WTC11 (cell line): ENCODE results near the gene C3orf18. TPM values are rescaled to one million over a fixed set of nuclear protein-coding genes. Genes with fewer than 3 reads are reported as not detected.

ENCODE experiments used
- ATAC-seq: fragments of 200-7000 bp; cut with Tn5 transposase; 2 replicates; pipeline ENCODE4 v1.10.0; 2021; ENCODE audit warnings: mild to moderate bottlenecking, moderate library complexity
- CTCF ChIA-PET: fragments of 300-600 bp; sonication (Branson Sonifier 250); formaldehyde crosslinking; loops from one replicate; lab custom pipeline; 2021; ENCODE audit warnings: antibody characterized with exemption; lab: Charles Lee
- POLR2A ChIA-PET: fragments of 350-600 bp; sonication (Branson Sonifier 250); formaldehyde crosslinking; loops from one replicate; lab custom pipeline; 2021; ENCODE audit warnings: antibody characterized with exemption; lab: Charles Lee
- DNase-seq: peaks from one replicate; pipeline ENCODE4 v3.0.0; 2021; ENCODE audit warnings: low spot score
- H3K27ac Mint-ChIP-seq: 2 replicates; pipeline ENCODE4 v1.8.0; 2021; ENCODE audit warnings: mixed read lengths
- H3K27me3 Mint-ChIP-seq: 2 replicates; pipeline ENCODE4 v1.8.0; 2021; ENCODE audit warnings: low read depth, mild to moderate bottlenecking, moderate library complexity, mixed read lengths
- H3K36me3 Mint-ChIP-seq: 2 replicates; pipeline ENCODE4 v1.8.0; 2021; ENCODE audit warnings: mixed read lengths
- H3K4me1 Mint-ChIP-seq: 2 replicates; pipeline ENCODE4 v1.8.0; 2022; ENCODE audit warnings: mixed read lengths
- H3K4me3 Mint-ChIP-seq: 2 replicates; pipeline ENCODE4 v1.8.0; 2021; ENCODE audit warnings: mild to moderate bottlenecking, moderate library complexity, mixed read lengths
- H3K9me3 Mint-ChIP-seq: 2 replicates; pipeline ENCODE4 v1.8.0; 2021; ENCODE audit warnings: mixed read lengths
- ETV6 ChIP-seq: sonication (generic); formaldehyde crosslinking; IDR thresholded peaks from 2 replicates; pipeline ENCODE4 v1.8.1; 2022; ENCODE audit warnings: mild to moderate bottlenecking, missing genetic modification reagents
- FOXJ3 ChIP-seq: sonication (generic); formaldehyde crosslinking; IDR thresholded peaks from 2 replicates; pipeline ENCODE4 v1.9.0; 2021; ENCODE audit warnings: missing genetic modification reagents, mild to moderate bottlenecking, borderline replicate concordance
- GABPB1 ChIP-seq: sonication (generic); formaldehyde crosslinking; IDR thresholded peaks from 2 replicates; pipeline ENCODE4 v1.8.1; 2023; ENCODE audit warnings: mild to moderate bottlenecking, missing genetic modification reagents
- GRHL2 ChIP-seq: fragments of 250-450 bp; sonication (Bioruptor Pico); IDR thresholded peaks from 2 replicates; pipeline ENCODE4 v1.8.0; 2022; ENCODE audit warnings: mild to moderate bottlenecking, moderate library complexity; ENCODE audit not compliant: insufficient replicate concordance, severe bottlenecking
- GTF2I ChIP-seq: fragments of 250-450 bp; sonication (Bioruptor Pico); conservative IDR thresholded peaks from 2 replicates; pipeline ENCODE4 v1.4.0; 2021; ENCODE audit warnings: mild to moderate bottlenecking
- JAZF1 ChIP-seq: fragments of 250-450 bp; sonication (Bioruptor Pico); IDR thresholded peaks from 2 replicates; pipeline ENCODE4 v1.9.0; 2021; ENCODE audit warnings: moderate library complexity, mild to moderate bottlenecking, inconsistent platforms
- MYBL2 ChIP-seq: sonication (generic); formaldehyde crosslinking; IDR thresholded peaks from 2 replicates; pipeline ENCODE4 v1.8.1; 2023; ENCODE audit warnings: mild to moderate bottlenecking, moderate library complexity, missing genetic modification reagents
- OVOL2 ChIP-seq: fragments of 250-450 bp; sonication (Bioruptor Pico); IDR thresholded peaks from 2 replicates; pipeline ENCODE4 v1.9.0; 2021; ENCODE audit warnings: mild to moderate bottlenecking, borderline replicate concordance
- SMAD4 ChIP-seq: sonication (generic); formaldehyde crosslinking; IDR thresholded peaks from 2 replicates; pipeline ENCODE4 v1.8.0; 2022; ENCODE audit warnings: mild to moderate bottlenecking, missing genetic modification reagents
- SP1 ChIP-seq: sonication (generic); formaldehyde crosslinking; conservative IDR thresholded peaks from 2 replicates; pipeline ENCODE4 v1.8.1; 2022; ENCODE audit warnings: missing genetic modification reagents
- TEAD1 ChIP-seq: sonication (generic); formaldehyde crosslinking; IDR thresholded peaks from 2 replicates; pipeline ENCODE4 v1.8.0; 2022; ENCODE audit warnings: mild to moderate bottlenecking, missing genetic modification reagents
- TEAD4 ChIP-seq: sonication (generic); formaldehyde crosslinking; IDR thresholded peaks from 2 replicates; pipeline ENCODE4 v1.8.0; 2022; ENCODE audit warnings: mild to moderate bottlenecking, missing genetic modification reagents
- ZNF138 ChIP-seq: sonication (generic); formaldehyde crosslinking; conservative IDR thresholded peaks from 2 replicates; pipeline ENCODE4 v1.8.1; 2022; ENCODE audit warnings: mild to moderate bottlenecking, moderate library complexity, missing genetic modification reagents
- ZNF416 ChIP-seq: fragments of 250-450 bp; sonication (Bioruptor Pico); IDR thresholded peaks from 2 replicates; pipeline ENCODE4 v1.9.0; 2021; ENCODE audit warnings: mild to moderate bottlenecking, inconsistent platforms
- ZNF423 ChIP-seq: fragments of 250-450 bp; sonication (Bioruptor Pico); IDR thresholded peaks from 2 replicates; pipeline ENCODE4 v2.1.2; 2022; ENCODE audit warnings: mild to moderate bottlenecking, moderate library complexity
- total RNA-seq: library from RNA; stranded (reverse); gene quantifications from 3 replicates; pipeline ENCODE4 v1.2.3, GENCODE V29; 2021
- TF ChIP-seq, protein P1 (sequence below): sonication (generic); formaldehyde crosslinking; IDR thresholded peaks from 2 replicates; pipeline ENCODE4 v1.8.1; 2023; ENCODE audit warnings: mild to moderate bottlenecking, missing genetic modification reagents
- TF ChIP-seq, protein P2 (sequence below): sonication (generic); formaldehyde crosslinking; IDR thresholded peaks from 2 replicates; pipeline ENCODE4 v1.8.1; 2023; ENCODE audit warnings: mild to moderate bottlenecking, missing genetic modification reagents
- TF ChIP-seq, protein P3 (sequence below): sonication (generic); formaldehyde crosslinking; IDR thresholded peaks from 2 replicates; pipeline ENCODE4 v1.8.1; 2023; ENCODE audit warnings: mild to moderate bottlenecking, missing genetic modification reagents, moderate library complexity
- TF ChIP-seq, protein P4 (sequence below): fragments of 200-600 bp; IDR thresholded peaks from 2 replicates; pipeline ENCODE4 v1.8.0; 2022; ENCODE audit warnings: antibody characterized with exemption

C3orf18 gene
- total RNA-seq, 1 experiment from 2014 or later = 12.1 TPM

DNA sequence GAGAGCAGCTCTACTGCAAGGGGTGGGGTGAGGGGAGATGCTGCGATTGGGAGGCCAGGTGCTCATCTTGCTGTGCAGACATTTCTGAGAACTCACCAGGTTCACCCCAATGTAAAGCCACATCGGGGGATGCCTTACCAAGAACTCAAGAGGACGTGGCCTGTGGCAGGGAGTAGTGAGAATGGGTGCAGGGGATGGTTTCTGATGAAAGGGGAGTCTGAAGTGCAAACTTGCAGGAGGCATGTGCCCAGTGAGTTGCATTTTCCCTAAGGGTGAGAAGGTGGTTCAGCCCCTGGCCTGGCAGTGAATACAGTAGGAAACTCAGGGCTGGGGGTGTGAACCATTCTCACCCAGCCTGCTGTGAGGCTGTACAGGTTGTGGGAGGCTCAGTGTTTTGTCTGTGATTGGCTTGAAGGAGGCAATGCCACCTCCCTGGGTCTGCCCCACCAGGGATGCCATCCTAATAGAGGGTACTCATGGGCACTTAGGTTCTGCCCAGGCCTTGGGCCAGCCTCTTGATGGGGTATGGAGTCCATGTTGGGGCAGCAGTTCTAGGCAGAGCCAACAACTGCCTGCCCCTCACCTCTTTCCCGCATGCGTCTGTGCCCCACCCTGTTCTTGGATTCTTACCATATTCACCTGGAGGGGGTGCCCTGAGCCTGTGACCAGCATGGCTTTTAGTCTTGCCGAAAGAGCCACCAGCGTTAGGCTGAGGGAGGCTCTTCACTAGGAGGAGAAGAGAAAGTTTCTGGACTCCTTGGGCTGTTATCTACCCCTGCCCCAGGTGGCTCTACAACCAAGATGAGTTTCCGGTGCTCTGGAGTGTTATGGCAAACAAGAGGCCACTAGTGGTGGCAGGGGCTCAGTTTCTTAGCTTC, 6.3 kb upstream of the C3orf18 start:
- ChIA-PET CTCF (interaction anchor here (1.4 to 5.5 kb wide), 5 partner anchors 7 to 79 kb away, joined by 5 to 98 read pairs (median 12); partner anchors contain the start of gene CISH), POLR2A (no interaction called here)
- Mint-ChIP-seq H3K27me3 (no peaks in the 10 kb centered on the region), H3K36me3 (no peaks in the 10 kb centered on the region), H3K9me3 (no peaks in the 10 kb centered on the region), H3K27ac (no peak overlapping the region), H3K4me3 (no peak overlapping the region), H3K4me1 (peaks cover 6% of the 10 kb centered on the region; the same call in 1 of the 2 replicates)
- ATAC-seq (no peak), DNase-seq (no peak)
- TF ChIP-seq, protein P1, sequence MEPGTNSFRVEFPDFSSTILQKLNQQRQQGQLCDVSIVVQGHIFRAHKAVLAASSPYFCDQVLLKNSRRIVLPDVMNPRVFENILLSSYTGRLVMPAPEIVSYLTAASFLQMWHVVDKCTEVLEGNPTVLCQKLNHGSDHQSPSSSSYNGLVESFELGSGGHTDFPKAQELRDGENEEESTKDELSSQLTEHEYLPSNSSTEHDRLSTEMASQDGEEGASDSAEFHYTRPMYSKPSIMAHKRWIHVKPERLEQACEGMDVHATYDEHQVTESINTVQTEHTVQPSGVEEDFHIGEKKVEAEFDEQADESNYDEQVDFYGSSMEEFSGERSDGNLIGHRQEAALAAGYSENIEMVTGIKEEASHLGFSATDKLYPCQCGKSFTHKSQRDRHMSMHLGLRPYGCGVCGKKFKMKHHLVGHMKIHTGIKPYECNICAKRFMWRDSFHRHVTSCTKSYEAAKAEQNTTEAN (CRISPR knock-in tag) = no peak

DNA sequence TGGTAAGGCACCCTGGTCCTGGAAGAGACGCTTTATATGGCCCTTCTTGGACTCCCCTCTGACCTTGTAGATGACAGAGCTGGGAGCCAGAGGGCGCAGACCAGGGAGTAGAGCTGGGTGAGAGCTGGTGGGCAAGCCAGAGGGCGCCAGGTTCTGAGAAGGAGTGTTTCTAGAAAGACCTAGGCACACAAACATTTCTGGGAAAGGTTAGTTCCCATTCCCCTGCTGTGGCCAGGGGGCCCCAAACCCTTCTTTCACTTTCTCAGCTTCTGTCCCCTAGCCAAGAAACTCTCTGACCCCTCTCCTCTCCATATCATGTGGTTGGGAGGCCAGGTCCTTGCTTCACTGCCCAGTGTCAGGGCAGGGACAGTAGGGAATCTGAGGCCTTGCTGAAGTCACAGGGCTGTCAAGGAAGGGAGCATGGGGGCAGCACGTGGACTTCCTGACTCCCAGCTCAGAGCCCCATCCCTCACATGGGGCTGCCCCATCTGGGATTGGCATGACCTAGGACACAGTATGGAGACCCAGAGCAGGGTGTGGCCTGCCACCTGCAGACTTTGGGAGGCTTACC, 5.3 kb upstream of the C3orf18 start:
- H3K27me3 Mint-ChIP-seq = no peaks in the 10 kb centered on the region
- DNase-seq = no peak
- H3K4me1 Mint-ChIP-seq = peaks cover 8% of the 10 kb centered on the region
- CTCF ChIA-PET = interaction anchor here (0.9 to 5.5 kb wide), 8 partner anchors 8 to 80 kb away, joined by 3 to 98 read pairs (median 5); partner anchors contain the start of gene CISH
- H3K27ac Mint-ChIP-seq = no peak overlapping the region
- TF ChIP-seq GTF2I = no peak
- no peak for TF ChIP-seq FOXJ3 (CRISPR knock-in tag)
- TF ChIP-seq ETV6 (CRISPR knock-in tag) = no peak
- no peak for TF ChIP-seq OVOL2 (CRISPR knock-in tag)
- no peak for TF ChIP-seq TEAD4
- TF ChIP-seq SP1 (CRISPR knock-in tag) = no peak
- TF ChIP-seq GRHL2 (CRISPR knock-in tag) = no peak
- TF ChIP-seq, protein P2, sequence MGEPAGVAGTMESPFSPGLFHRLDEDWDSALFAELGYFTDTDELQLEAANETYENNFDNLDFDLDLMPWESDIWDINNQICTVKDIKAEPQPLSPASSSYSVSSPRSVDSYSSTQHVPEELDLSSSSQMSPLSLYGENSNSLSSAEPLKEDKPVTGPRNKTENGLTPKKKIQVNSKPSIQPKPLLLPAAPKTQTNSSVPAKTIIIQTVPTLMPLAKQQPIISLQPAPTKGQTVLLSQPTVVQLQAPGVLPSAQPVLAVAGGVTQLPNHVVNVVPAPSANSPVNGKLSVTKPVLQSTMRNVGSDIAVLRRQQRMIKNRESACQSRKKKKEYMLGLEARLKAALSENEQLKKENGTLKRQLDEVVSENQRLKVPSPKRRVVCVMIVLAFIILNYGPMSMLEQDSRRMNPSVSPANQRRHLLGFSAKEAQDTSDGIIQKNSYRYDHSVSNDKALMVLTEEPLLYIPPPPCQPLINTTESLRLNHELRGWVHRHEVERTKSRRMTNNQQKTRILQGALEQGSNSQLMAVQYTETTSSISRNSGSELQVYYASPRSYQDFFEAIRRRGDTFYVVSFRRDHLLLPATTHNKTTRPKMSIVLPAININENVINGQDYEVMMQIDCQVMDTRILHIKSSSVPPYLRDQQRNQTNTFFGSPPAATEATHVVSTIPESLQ (CRISPR knock-in tag) = no peak
- TF ChIP-seq, protein P3, sequence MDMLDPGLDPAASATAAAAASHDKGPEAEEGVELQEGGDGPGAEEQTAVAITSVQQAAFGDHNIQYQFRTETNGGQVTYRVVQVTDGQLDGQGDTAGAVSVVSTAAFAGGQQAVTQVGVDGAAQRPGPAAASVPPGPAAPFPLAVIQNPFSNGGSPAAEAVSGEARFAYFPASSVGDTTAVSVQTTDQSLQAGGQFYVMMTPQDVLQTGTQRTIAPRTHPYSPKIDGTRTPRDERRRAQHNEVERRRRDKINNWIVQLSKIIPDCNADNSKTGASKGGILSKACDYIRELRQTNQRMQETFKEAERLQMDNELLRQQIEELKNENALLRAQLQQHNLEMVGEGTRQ (CRISPR knock-in tag) = no peak
- no peak for TF ChIP-seq MYBL2 (CRISPR knock-in tag)
- no peak for TF ChIP-seq ZNF138 (CRISPR knock-in tag)
- TF ChIP-seq ZNF416 (CRISPR knock-in tag) = no peak
- TF ChIP-seq GABPB1 (CRISPR knock-in tag) = no peak
- TF ChIP-seq ZNF423 (CRISPR knock-in tag) = no peak
- no peak for TF ChIP-seq SMAD4 (CRISPR knock-in tag)
- no peak for TF ChIP-seq TEAD1
- no peaks in the 10 kb centered on the region for H3K36me3 Mint-ChIP-seq
- no peaks in the 10 kb centered on the region for H3K9me3 Mint-ChIP-seq
- no peak for ATAC-seq
- POLR2A ChIA-PET = no interaction called here
- H3K4me3 Mint-ChIP-seq = no peak overlapping the region

DNA sequence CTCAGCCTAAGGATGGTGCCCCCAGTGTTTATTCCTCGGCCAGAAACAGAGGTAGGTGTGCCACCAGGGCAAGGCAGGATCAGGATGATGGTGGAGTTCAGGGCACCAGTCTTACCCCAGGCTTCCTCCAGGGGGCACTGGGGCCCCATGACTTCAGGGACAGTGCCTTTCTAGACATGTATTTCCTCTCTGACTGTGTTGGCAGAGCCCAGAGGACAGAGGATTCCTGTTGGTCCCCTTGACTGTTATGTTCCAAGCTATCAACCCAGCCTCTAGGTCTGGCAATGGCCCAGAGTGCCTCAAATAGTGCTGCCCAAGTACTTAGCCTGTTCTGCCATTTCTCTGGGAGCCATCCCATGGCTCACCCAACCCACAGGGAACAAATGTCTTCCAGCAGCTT, 4.6 kb upstream of the C3orf18 start:
- CTCF ChIA-PET = interaction anchor here (0.9 to 5.5 kb wide), 10 partner anchors 9 to 225 kb away, joined by 3 to 98 read pairs (median 5); partner anchors contain the start of gene CISH
- H3K4me3 Mint-ChIP-seq = no peak overlapping the region

More for the DNA sequence above, 4.6 kb upstream of the C3orf18 start:
- TF ChIP-seq, protein P4, sequence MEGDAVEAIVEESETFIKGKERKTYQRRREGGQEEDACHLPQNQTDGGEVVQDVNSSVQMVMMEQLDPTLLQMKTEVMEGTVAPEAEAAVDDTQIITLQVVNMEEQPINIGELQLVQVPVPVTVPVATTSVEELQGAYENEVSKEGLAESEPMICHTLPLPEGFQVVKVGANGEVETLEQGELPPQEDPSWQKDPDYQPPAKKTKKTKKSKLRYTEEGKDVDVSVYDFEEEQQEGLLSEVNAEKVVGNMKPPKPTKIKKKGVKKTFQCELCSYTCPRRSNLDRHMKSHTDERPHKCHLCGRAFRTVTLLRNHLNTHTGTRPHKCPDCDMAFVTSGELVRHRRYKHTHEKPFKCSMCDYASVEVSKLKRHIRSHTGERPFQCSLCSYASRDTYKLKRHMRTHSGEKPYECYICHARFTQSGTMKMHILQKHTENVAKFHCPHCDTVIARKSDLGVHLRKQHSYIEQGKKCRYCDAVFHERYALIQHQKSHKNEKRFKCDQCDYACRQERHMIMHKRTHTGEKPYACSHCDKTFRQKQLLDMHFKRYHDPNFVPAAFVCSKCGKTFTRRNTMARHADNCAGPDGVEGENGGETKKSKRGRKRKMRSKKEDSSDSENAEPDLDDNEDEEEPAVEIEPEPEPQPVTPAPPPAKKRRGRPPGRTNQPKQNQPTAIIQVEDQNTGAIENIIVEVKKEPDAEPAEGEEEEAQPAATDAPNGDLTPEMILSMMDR = peak; percentile 67
- no peak for TF ChIP-seq JAZF1 (CRISPR knock-in tag)
- peaks cover under 1% of the 10 kb centered on the region; the same call in 1 of the 2 replicates for H3K27me3 Mint-ChIP-seq
- H3K36me3 Mint-ChIP-seq = no peaks in the 10 kb centered on the region
- H3K4me1 Mint-ChIP-seq = peaks cover 11% of the 10 kb centered on the region
- H3K27ac Mint-ChIP-seq = no peak overlapping the region
- POLR2A ChIA-PET = no interaction called here
- DNase-seq = peak; percentile 76
- peak; percentile 22 for ATAC-seq
- H3K9me3 Mint-ChIP-seq = no peaks in the 10 kb centered on the region
